HG03066 (cell line): ENCODE results near the gene EME2.

ENCODE experiments used
- ATAC-seq: cut with Tn5 transposase; IDR thresholded peaks from one replicate; pipeline ENCODE4 v1.9.1; 2021; ENCODE audit warnings: low read depth; ENCODE audit not compliant: unreplicated experiment

Gene EME2

GRCh38 chr16:1776991-1777374, 4.4 kb downstream of the EME2 start:
- no peak for ATAC-seq

GRCh38 chr16:1777375-1778199, 5.0 kb downstream of the EME2 start:
- no peak for ATAC-seq

GRCh38 chr16:1778200-1779179, 5.9 kb downstream of the EME2 start:
- no peak for ATAC-seq

GRCh38 chr16:1779234-1779701, 6.7 kb downstream of the EME2 start:
- ATAC-seq = no peak

GRCh38 chr16:1779741-1780676, 7.4 kb downstream of the EME2 start:
- no peak for ATAC-seq

- ATAC-seq = no peak
Observed at GRCh38 chr16:1780677-1781072, 8.1 kb downstream of the EME2 start.

- ATAC-seq = no peak
Observed at GRCh38 chr16:1781254-1781653, 8.6 kb downstream of the EME2 start.

GRCh38 chr16:1781758-1782407, 9.3 kb downstream of the EME2 start:
- no peak for ATAC-seq

GRCh38 chr16:1782408-1783264, 10.0 kb downstream of the EME2 start, which contains the start of the genes NUBP2 and SPSB3:
Gene NUBP2, plus strand, starts transcription at chr16:1782960. Its CDS starts 61 bp downstream, at chr16:1783021.
Gene SPSB3, minus strand, starts transcription at chr16:1782571. Its CDS starts 1,088 bp downstream, at chr16:1781483.
- ATAC-seq = peak; percentile 85

GRCh38 chr16:1784977-1785845, 12.6 kb downstream of the EME2 start:
- ATAC-seq = no peak

GRCh38 chr16:1785846-1786170, 13.2 kb downstream of the EME2 start:
- no peak for ATAC-seq

GRCh38 chr16:1786242-1787055, 13.8 kb downstream of the EME2 start:
- no peak for ATAC-seq

- ATAC-seq = no peak
Observed at GRCh38 chr16:1787056-1787321, 14.4 kb downstream of the EME2 start.

GRCh38 chr16:1787322-1788094, 14.9 kb downstream of the EME2 start:
- no peak for ATAC-seq

GRCh38 chr16:1788095-1788707, 15.6 kb downstream of the EME2 start:
- ATAC-seq = no peak

- no peak for ATAC-seq
Observed at GRCh38 chr16:1788708-1789100, 16.1 kb downstream of the EME2 start.
